K562 (cell line): ENCODE results near the gene IPO11. TPM values are rescaled to one million over a fixed set of nuclear protein-coding genes. Genes with fewer than 3 reads are reported as not detected.
A peak's percentile ranks its signal among the peaks of the same experiment; 100 is the strongest.

Source experiments
- ATF7 ChIP-seq: fragments of 450-650 bp; IDR thresholded peaks from 2 replicates; pipeline ENCODE4 v1.7.1; 2014; ENCODE audit warnings: mild to moderate bottlenecking, moderate library complexity
- JUN ChIP-seq, 2 experiments: sonication (generic) in 1 of 2; formaldehyde crosslinking in 1 of 2; IDR thresholded peaks; 2 replicates each; pipeline versions ENCODE4 v1.6.1 to v1.8.0; 2012 to 2022; ENCODE audit warnings: borderline replicate concordance in 2 of 2, mild to moderate bottlenecking in 2 of 2, improper control_type of control experiment in 1 of 2, low read depth in 1 of 2, low read length in 1 of 2, missing genetic modification reagents in 1 of 2
- KLF16 ChIP-seq: IDR thresholded peaks from 2 replicates; pipeline ENCODE4 v1.6.1; 2016; ENCODE audit warnings: antibody characterized with exemption
- NR1H2 ChIP-seq: sonication (generic); formaldehyde crosslinking; IDR thresholded peaks from 2 replicates; pipeline ENCODE4 v1.4.0; 2020; ENCODE audit warnings: mild to moderate bottlenecking, missing genetic modification reagents
- PHF8 ChIP-seq: fragments of 200-600 bp; sonication (generic); IDR thresholded peaks from 2 replicates; pipeline ENCODE4 v1.6.1; 2012; ENCODE audit warnings: mixed run types, mild to moderate bottlenecking, inconsistent platforms, low read length, moderate library complexity, borderline replicate concordance
- SP2 ChIP-seq: IDR thresholded peaks from 2 replicates; pipeline ENCODE4 v1.6.1; 2011; ENCODE audit warnings: mild to moderate bottlenecking, low read depth, low read length, moderate library complexity; ENCODE audit not compliant: poor library complexity, severe bottlenecking; ENCODE audit errors: extremely low read depth
- polyA plus RNA-seq, 8 experiments: library from polyadenylated mRNA; depleted of rRNA in 4 of 8; stranded (reverse) in 5 of 8; unstranded in 3 of 8; fragments of >200 nt; fragmentation: Nextera tagmentation in 2 of 8; fragmentation: Illumina TruSeq in 1 of 8; extraction: Ambion mirVana in 2 of 8; extraction: Trizol in 1 of 8; gene quantifications; 2 replicates each; pipeline versions ENCODE4 v1.2.1 to v1.2.3, GENCODE V29; 2011 to 2014; ENCODE audit warnings: inconsistent platforms in 1 of 8, missing spikeins in 1 of 8
- total RNA-seq, 7 experiments: library from RNA; depleted of rRNA in 6 of 7; stranded (reverse); fragments of >200 nt in 6 of 7; fragmentation: Illumina TruSeq in 2 of 7; extraction: Trizol in 2 of 7; gene quantifications; 2 replicates each; pipeline versions ENCODE4 v1.2.1 to v1.2.3, GENCODE V29; 2011 to 2021; ENCODE audit warnings: low replicate concordance in 1 of 7
- TF ChIP-seq, protein P1 (sequence below): sonication (generic); formaldehyde crosslinking; IDR thresholded peaks from 2 replicates; pipeline ENCODE4 v1.8.0; 2023; ENCODE audit warnings: mild to moderate bottlenecking, missing genetic modification reagents
- TF ChIP-seq, protein P2 (sequence below): fragments of 250-450 bp; sonication (Bioruptor Pico); IDR thresholded peaks from 2 replicates; pipeline ENCODE4 v1.4.0; 2020; ENCODE audit warnings: mild to moderate bottlenecking, moderate library complexity
- TF ChIP-seq, protein P3 (sequence below): IDR thresholded peaks from 3 replicates; pipeline ENCODE4 v1.6.1; 2011; ENCODE audit warnings: borderline replicate concordance, mild to moderate bottlenecking, moderate library complexity; ENCODE audit not compliant: insufficient read length; ENCODE audit errors: extremely low read depth
- TF ChIP-seq, protein P4 (sequence below): sonication (generic); IDR thresholded peaks from 2 replicates; pipeline ENCODE4 v1.6.1; 2016
- TF ChIP-seq, protein P5 (sequence below): fragments of 150-350 bp; conservative IDR thresholded peaks from 2 replicates; pipeline ENCODE4 v1.6.1; 2014; ENCODE audit warnings: low read length
- TF ChIP-seq, protein P6 (sequence below): fragments of 450-650 bp; formaldehyde crosslinking; IDR thresholded peaks from 2 replicates; pipeline ENCODE4 v1.4.0; 2020; ENCODE audit warnings: mild to moderate bottlenecking, moderate library complexity

IPO11 gene
- total and polyA plus RNA-seq, 9 of the 15 experiments (the other 6 are each of a cell fraction or from before 2014, with no cell fraction given) = 38.7 to 96.0 (median 70.9) TPM

DNA sequence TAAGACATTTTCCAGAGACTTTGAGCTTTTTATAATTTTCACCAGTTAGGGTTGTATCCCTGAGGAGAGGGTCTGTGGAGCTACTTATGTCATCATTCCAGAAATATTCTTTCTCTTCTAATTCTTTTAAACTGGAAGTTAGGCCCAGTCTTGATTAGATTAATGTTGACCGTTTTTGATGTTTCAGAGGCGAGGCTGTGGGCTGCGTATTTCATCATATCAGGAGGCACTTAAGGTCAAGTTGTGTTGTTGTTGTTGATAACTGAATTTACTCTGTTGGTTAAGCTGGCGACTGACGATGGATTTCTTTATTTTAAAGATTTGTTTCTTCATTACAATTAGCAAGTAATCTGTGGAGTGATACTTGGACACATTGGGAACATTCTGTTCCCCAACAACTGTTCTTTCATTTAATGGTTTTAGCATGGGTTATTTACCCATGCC is 20.1 kb downstream of the IPO11 start (continued):
- TF ChIP-seq, protein P1, sequence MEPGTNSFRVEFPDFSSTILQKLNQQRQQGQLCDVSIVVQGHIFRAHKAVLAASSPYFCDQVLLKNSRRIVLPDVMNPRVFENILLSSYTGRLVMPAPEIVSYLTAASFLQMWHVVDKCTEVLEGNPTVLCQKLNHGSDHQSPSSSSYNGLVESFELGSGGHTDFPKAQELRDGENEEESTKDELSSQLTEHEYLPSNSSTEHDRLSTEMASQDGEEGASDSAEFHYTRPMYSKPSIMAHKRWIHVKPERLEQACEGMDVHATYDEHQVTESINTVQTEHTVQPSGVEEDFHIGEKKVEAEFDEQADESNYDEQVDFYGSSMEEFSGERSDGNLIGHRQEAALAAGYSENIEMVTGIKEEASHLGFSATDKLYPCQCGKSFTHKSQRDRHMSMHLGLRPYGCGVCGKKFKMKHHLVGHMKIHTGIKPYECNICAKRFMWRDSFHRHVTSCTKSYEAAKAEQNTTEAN (CRISPR knock-in tag) = no peak
- no peak for TF ChIP-seq KLF16
- no peak for TF ChIP-seq SP2
- no peak for TF ChIP-seq NR1H2 (CRISPR knock-in tag)
- TF ChIP-seq, protein P2, sequence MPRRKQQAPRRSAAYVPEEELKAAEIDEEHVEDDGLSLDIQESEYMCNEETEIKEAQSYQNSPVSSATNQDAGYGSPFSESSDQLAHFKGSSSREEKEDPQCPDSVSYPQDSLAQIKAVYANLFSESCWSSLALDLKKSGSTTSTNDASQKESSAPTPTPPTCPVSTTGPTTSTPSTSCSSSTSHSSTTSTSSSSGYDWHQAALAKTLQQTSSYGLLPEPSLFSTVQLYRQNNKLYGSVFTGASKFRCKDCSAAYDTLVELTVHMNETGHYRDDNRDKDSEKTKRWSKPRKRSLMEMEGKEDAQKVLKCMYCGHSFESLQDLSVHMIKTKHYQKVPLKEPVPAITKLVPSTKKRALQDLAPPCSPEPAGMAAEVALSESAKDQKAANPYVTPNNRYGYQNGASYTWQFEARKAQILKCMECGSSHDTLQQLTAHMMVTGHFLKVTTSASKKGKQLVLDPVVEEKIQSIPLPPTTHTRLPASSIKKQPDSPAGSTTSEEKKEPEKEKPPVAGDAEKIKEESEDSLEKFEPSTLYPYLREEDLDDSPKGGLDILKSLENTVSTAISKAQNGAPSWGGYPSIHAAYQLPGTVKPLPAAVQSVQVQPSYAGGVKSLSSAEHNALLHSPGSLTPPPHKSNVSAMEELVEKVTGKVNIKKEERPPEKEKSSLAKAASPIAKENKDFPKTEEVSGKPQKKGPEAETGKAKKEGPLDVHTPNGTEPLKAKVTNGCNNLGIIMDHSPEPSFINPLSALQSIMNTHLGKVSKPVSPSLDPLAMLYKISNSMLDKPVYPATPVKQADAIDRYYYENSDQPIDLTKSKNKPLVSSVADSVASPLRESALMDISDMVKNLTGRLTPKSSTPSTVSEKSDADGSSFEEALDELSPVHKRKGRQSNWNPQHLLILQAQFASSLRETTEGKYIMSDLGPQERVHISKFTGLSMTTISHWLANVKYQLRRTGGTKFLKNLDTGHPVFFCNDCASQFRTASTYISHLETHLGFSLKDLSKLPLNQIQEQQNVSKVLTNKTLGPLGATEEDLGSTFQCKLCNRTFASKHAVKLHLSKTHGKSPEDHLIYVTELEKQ (CRISPR knock-in tag) = no peak
- TF ChIP-seq, protein P3, sequence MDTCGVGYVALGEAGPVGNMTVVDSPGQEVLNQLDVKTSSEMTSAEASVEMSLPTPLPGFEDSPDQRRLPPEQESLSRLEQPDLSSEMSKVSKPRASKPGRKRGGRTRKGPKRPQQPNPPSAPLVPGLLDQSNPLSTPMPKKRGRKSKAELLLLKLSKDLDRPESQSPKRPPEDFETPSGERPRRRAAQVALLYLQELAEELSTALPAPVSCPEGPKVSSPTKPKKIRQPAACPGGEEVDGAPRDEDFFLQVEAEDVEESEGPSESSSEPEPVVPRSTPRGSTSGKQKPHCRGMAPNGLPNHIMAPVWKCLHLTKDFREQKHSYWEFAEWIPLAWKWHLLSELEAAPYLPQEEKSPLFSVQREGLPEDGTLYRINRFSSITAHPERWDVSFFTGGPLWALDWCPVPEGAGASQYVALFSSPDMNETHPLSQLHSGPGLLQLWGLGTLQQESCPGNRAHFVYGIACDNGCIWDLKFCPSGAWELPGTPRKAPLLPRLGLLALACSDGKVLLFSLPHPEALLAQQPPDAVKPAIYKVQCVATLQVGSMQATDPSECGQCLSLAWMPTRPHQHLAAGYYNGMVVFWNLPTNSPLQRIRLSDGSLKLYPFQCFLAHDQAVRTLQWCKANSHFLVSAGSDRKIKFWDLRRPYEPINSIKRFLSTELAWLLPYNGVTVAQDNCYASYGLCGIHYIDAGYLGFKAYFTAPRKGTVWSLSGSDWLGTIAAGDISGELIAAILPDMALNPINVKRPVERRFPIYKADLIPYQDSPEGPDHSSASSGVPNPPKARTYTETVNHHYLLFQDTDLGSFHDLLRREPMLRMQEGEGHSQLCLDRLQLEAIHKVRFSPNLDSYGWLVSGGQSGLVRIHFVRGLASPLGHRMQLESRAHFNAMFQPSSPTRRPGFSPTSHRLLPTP = no peak
- no peak for TF ChIP-seq PHF8
- TF ChIP-seq, protein P4, sequence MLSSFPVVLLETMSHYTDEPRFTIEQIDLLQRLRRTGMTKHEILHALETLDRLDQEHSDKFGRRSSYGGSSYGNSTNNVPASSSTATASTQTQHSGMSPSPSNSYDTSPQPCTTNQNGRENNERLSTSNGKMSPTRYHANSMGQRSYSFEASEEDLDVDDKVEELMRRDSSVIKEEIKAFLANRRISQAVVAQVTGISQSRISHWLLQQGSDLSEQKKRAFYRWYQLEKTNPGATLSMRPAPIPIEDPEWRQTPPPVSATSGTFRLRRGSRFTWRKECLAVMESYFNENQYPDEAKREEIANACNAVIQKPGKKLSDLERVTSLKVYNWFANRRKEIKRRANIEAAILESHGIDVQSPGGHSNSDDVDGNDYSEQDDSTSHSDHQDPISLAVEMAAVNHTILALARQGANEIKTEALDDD = no peak
- TF ChIP-seq, protein P5, sequence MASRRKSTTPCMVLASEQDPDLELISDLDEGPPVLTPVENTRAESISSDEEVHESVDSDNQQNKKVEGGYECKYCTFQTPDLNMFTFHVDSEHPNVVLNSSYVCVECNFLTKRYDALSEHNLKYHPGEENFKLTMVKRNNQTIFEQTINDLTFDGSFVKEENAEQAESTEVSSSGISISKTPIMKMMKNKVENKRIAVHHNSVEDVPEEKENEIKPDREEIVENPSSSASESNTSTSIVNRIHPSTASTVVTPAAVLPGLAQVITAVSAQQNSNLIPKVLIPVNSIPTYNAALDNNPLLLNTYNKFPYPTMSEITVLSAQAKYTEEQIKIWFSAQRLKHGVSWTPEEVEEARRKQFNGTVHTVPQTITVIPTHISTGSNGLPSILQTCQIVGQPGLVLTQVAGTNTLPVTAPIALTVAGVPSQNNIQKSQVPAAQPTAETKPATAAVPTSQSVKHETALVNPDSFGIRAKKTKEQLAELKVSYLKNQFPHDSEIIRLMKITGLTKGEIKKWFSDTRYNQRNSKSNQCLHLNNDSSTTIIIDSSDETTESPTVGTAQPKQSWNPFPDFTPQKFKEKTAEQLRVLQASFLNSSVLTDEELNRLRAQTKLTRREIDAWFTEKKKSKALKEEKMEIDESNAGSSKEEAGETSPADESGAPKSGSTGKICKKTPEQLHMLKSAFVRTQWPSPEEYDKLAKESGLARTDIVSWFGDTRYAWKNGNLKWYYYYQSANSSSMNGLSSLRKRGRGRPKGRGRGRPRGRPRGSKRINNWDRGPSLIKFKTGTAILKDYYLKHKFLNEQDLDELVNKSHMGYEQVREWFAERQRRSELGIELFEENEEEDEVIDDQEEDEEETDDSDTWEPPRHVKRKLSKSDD = no peak
- peak; percentile 71 for TF ChIP-seq ATF7
- TF ChIP-seq, protein P6, sequence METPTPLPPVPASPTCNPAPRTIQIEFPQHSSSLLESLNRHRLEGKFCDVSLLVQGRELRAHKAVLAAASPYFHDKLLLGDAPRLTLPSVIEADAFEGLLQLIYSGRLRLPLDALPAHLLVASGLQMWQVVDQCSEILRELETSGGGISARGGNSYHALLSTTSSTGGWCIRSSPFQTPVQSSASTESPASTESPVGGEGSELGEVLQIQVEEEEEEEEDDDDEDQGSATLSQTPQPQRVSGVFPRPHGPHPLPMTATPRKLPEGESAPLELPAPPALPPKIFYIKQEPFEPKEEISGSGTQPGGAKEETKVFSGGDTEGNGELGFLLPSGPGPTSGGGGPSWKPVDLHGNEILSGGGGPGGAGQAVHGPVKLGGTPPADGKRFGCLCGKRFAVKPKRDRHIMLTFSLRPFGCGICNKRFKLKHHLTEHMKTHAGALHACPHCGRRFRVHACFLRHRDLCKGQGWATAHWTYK (CRISPR knock-in tag) = 0 out of 2 replicates have a peak, but pooled peaks have one; percentile 44
- no peak for TF ChIP-seq JUN (IDR thresholded peaks at IDR 0.05; ENCODE audit: borderline replicate concordance, low read depth, low read length)
- no peak for TF ChIP-seq JUN (CRISPR knock-in tag; IDR thresholded peaks at IDR 0.05; ENCODE audit: borderline replicate concordance)
